HT-29 (cell line): ENCODE measurements around the gene ISOC2. TPM values are rescaled to one million over a fixed set of nuclear protein-coding genes. Genes with fewer than 3 reads are reported as not detected.
"Not testable (repeated sequence)": the region's sequence is repeated elsewhere in the genome, so short reads cannot be mapped to it uniquely, and the experiment has no call there.

Experiments used
- DNase-seq: peaks from one replicate; pipeline ENCODE4 v3.0.0-alpha.2; 2015; ENCODE audit warnings: low spot score
- total RNA-seq: library from RNA; depleted of rRNA; stranded (reverse); fragments of >200 nt; shearing (Covaris generic); gene quantifications from 2 replicates; pipeline ENCODE4 v1.2.3, GENCODE V29; 2014

The ISOC2 gene
- total RNA-seq, 1 experiment from 2014 or later, result 339 TPM

- no peak for DNase-seq
These were observed 18.2 kb downstream of the ISOC2 start, which contains the start of gene SHISA7 for GRCh38 chr19:55443045-55443823. SHISA7 (minus strand) TSS chr19:55443300; CDS start chr19:55442863, 437 bp downstream.

GRCh38 chr19:55442372-55442961, 19.0 kb downstream of the ISOC2 start:
- no peak for DNase-seq

- DNase-seq, result no peak
These were observed 19.6 kb downstream of the ISOC2 start for GRCh38 chr19:55441692-55442321.

GRCh38 chr19:55441319-55441691, 20.1 kb downstream of the ISOC2 start:
- no peak for DNase-seq

- no peak for DNase-seq
These were observed 20.9 kb downstream of the ISOC2 start for GRCh38 chr19:55440411-55441105.

- no peak for DNase-seq
These were observed 22.4 kb downstream of the ISOC2 start for GRCh38 chr19:55439052-55439451.

GRCh38 chr19:55437410-55437809, 24.0 kb downstream of the ISOC2 start:
- DNase-seq, result peak; percentile 92

GRCh38 chr19:55436847-55437246, 24.6 kb downstream of the ISOC2 start:
- DNase-seq, result no peak

- no peak for DNase-seq
These were observed 26.4 kb downstream of the ISOC2 start for GRCh38 chr19:55435020-55435419.

GRCh38 chr19:55434356-55434919, 27.0 kb downstream of the ISOC2 start:
- DNase-seq, result no peak

GRCh38 chr19:55433292-55433691, 28.1 kb downstream of the ISOC2 start:
- no peak for DNase-seq

GRCh38 chr19:55432241-55432959, 29.0 kb downstream of the ISOC2 start:
- no peak for DNase-seq

GRCh38 chr19:55431183-55431582, 30.3 kb downstream of the ISOC2 start:
- no peak for DNase-seq

GRCh38 chr19:55426042-55426441, 35.4 kb downstream of the ISOC2 start:
- DNase-seq, result no peak

- DNase-seq, result no peak
These were observed 36.9 kb downstream of the ISOC2 start for GRCh38 chr19:55424518-55424917.

GRCh38 chr19:55423225-55424005, 38.0 kb downstream of the ISOC2 start:
- no peak for DNase-seq

- DNase-seq, result not testable (repeated sequence)
These were observed 40.2 kb downstream of the ISOC2 start for GRCh38 chr19:55421281-55421680.

GRCh38 chr19:55419624-55420236, 41.7 kb downstream of the ISOC2 start:
- DNase-seq, result no peak

- no peak for DNase-seq
These were observed 42.3 kb downstream of the ISOC2 start for GRCh38 chr19:55419103-55419502.

- peak; percentile 95 for DNase-seq
These were observed 43.3 kb downstream of the ISOC2 start for GRCh38 chr19:55418185-55418584.
